Melanocyte of skin (primary cell): ENCODE measurements around the gene SPATA31A3. TPM values are rescaled to one million over a fixed set of nuclear protein-coding genes. Genes with fewer than 3 reads are reported as not detected.

ENCODE experiments used
- small RNA-seq, 2 donors: library from RNA; depleted of rRNA; stranded (forward); fragments of <200 nt; gene quantifications; one replicate each; pipeline ENCODE3, GENCODE V24; 2012
- total RNA-seq, 2 donors: library from RNA; depleted of rRNA; stranded (reverse); fragments of >200 nt; gene quantifications; 2 replicates each; pipeline ENCODE4 v1.2.3, GENCODE V29; 2012

The SPATA31A3 gene
- total RNA-seq, result not detected

GRCh38 chr9:66992450-66992849 is at the start of gene SPATA31A3:
Gene SPATA31A3, minus strand, starts transcription at chr9:66992550. Its CDS starts 29 bp downstream, at chr9:66992521.

Small RNAs within 50 kb of the gene (small RNA-seq; reads per million reads assigned to genes)
- gene AL353770.1, result 0 reads per million in 2 donors
- 0 reads per million in 2 donors for gene AL353770.2

Other genes starting within 250 kb of the SPATA31A3 start
- 1 to 10 TPM; 2.7 to 4.1 TPM for gene ZNF658, start 91.8 kb downstream of the SPATA31A3 start, total RNA-seq